Mucosa of gallbladder (tissue), 1 donor: Measurements from ENCODE around the gene EHF. TPM values are rescaled to one million over a fixed set of nuclear protein-coding genes. Genes with fewer than 3 reads are reported as not detected.

Source experiments
- DNase-seq: peaks from one replicate; pipeline ENCODE4 v3.0.0-alpha.2; 2020; ENCODE audit warnings: low spot score
- total RNA-seq: library from RNA; stranded (reverse); gene quantifications from one replicate; pipeline ENCODE4 v1.2.1, GENCODE V29; 2021
- donor health status: DM: no; HTN: no; CAD: no.

The EHF gene
- total RNA-seq, 1 donor from 2014 or later, result 176 TPM

GRCh38 chr11:34601609-34602008, 19.3 kb upstream of the EHF start:
- DNase-seq, result no peak

- no peak for DNase-seq
Measured at GRCh38 chr11:34602245-34602644, 18.6 kb upstream of the EHF start.

GRCh38 chr11:34603129-34604001, 17.5 kb upstream of the EHF start:
- DNase-seq, result no peak

- DNase-seq, result no peak
Measured at GRCh38 chr11:34604145-34604544, 16.7 kb upstream of the EHF start.

GRCh38 chr11:34604911-34605310, 16.0 kb upstream of the EHF start:
- no peak for DNase-seq

GRCh38 chr11:34605481-34606325, 15.2 kb upstream of the EHF start:
- DNase-seq, result no peak

- DNase-seq, result no peak
Measured at GRCh38 chr11:34606326-34607120, 14.4 kb upstream of the EHF start.

GRCh38 chr11:34609187-34609751, 11.6 kb upstream of the EHF start:
- DNase-seq, result no peak

GRCh38 chr11:34609850-34610249, 11.0 kb upstream of the EHF start:
- DNase-seq, result no peak

- DNase-seq, result no peak
Measured at GRCh38 chr11:34610324-34611041, 10.4 kb upstream of the EHF start.

- no peak for DNase-seq
Measured at GRCh38 chr11:34613015-34613414, 7.9 kb upstream of the EHF start.

- no peak for DNase-seq
Measured at GRCh38 chr11:34613552-34614056, 7.3 kb upstream of the EHF start.

GRCh38 chr11:34614344-34615104, 6.4 kb upstream of the EHF start:
- DNase-seq, result no peak

- DNase-seq, result no peak
Measured at GRCh38 chr11:34616086-34616485, 4.8 kb upstream of the EHF start.

GRCh38 chr11:34616830-34617504, 3.9 kb upstream of the EHF start:
- no peak for DNase-seq

- no peak for DNase-seq
Measured at GRCh38 chr11:34618406-34618805, 2.5 kb upstream of the EHF start.

- DNase-seq, result no peak
Measured at GRCh38 chr11:34619062-34619516, 1.8 kb upstream of the EHF start.

GRCh38 chr11:34620202-34620601, 691 bp upstream of the EHF start:
- no peak for DNase-seq

GRCh38 chr11:34621876-34622275, 983 bp downstream of the EHF start:
- no peak for DNase-seq
